HS-5 (cell line): ENCODE measurements around the gene USP24.

Experiments used
- DNase-seq: peaks from one replicate; pipeline ENCODE4 v3.0.0-alpha.2; 2012; ENCODE audit warnings: low read depth

USP24 gene

GRCh38 chr1:55196433-55197035 is 18.6 kb downstream of the USP24 start:
- no peak for DNase-seq

GRCh38 chr1:55195521-55196233 is 19.5 kb downstream of the USP24 start:
- no peak for DNase-seq

- no peak for DNase-seq
Measured at GRCh38 chr1:55194851-55195250, 20.3 kb downstream of the USP24 start.

GRCh38 chr1:55192093-55192492 is 23.1 kb downstream of the USP24 start:
- DNase-seq, result no peak

- DNase-seq, result peak; percentile 70
Measured at GRCh38 chr1:55191219-55191952, 23.8 kb downstream of the USP24 start.

GRCh38 chr1:55190109-55190508 is 25.1 kb downstream of the USP24 start:
- DNase-seq, result no peak

GRCh38 chr1:55188909-55189308 is 26.3 kb downstream of the USP24 start:
- no peak for DNase-seq

GRCh38 chr1:55185832-55186231 is 29.3 kb downstream of the USP24 start:
- DNase-seq, result no peak

GRCh38 chr1:55184859-55185258 is 30.3 kb downstream of the USP24 start:
- DNase-seq, result no peak

- no peak for DNase-seq
Measured at GRCh38 chr1:55181666-55182065, 33.5 kb downstream of the USP24 start.

GRCh38 chr1:55180075-55180670 is 35.0 kb downstream of the USP24 start:
- no peak for DNase-seq

- DNase-seq, result no peak
Measured at GRCh38 chr1:55179177-55179835, 35.9 kb downstream of the USP24 start.

GRCh38 chr1:55172687-55173086 is 42.5 kb downstream of the USP24 start:
- DNase-seq, result no peak

GRCh38 chr1:55172272-55172671 is 42.9 kb downstream of the USP24 start:
- no peak for DNase-seq

GRCh38 chr1:55171694-55172093 is 43.5 kb downstream of the USP24 start:
- DNase-seq, result no peak

- no peak for DNase-seq
Measured at GRCh38 chr1:55170426-55170825, 44.7 kb downstream of the USP24 start.

- no peak for DNase-seq
Measured at GRCh38 chr1:55169126-55169525, 46.0 kb downstream of the USP24 start.

- no peak for DNase-seq
Measured at GRCh38 chr1:55168353-55168752, 46.8 kb downstream of the USP24 start.

GRCh38 chr1:55167224-55167871 is 47.8 kb downstream of the USP24 start:
- DNase-seq, result no peak

- no peak for DNase-seq
Measured at GRCh38 chr1:55164906-55165305, 50.3 kb downstream of the USP24 start.

- no peak for DNase-seq
Measured at GRCh38 chr1:55159571-55159970, 55.6 kb downstream of the USP24 start.

GRCh38 chr1:55156608-55157007 is 58.6 kb downstream of the USP24 start:
- DNase-seq, result no peak
